Endothelial cell of umbilical vein (primary cell): ENCODE measurements around the gene PGAM5. TPM values are rescaled to one million over a fixed set of nuclear protein-coding genes. Genes with fewer than 3 reads are reported as not detected.

Experiments used
- BruUV-seq: library from RNA; stranded (reverse); fragments of 400-500 nt; replicated peaks from 2 replicates; lab custom pipeline; 2021; lab: Mats Ljungman, UMichigan
- CTCF ChIA-PET: fragments of 300-600, 350-600 bp; sonication (Branson Sonifier 250); formaldehyde crosslinking; loops from one replicate; lab custom pipeline; 2021; ENCODE audit warnings: antibody characterized with exemption, inconsistent platforms; lab: Charles Lee
- POLR2A ChIA-PET: fragments of 300-600, 350-600 bp; sonication (Branson Sonifier 250); formaldehyde crosslinking; loops from one replicate; lab custom pipeline; 2021; ENCODE audit warnings: antibody characterized with exemption, inconsistent platforms; lab: Charles Lee
- DNase-seq: peaks from one replicate; pipeline ENCODE4 v3.0.0-alpha.2; 2011; ENCODE audit warnings: low read depth, low spot score
- FAIRE-seq: peaks from 2 replicates; lab custom pipeline; 2011; peaks lifted over from hg19 to GRCh38; lab: Jason Lieb, UNC
- H2AFZ ChIP-seq: 2 replicates; pipeline ENCODE4 v1.6.0; 2012; ENCODE audit warnings: low read depth, low read length, control low read depth, inconsistent platforms
- H3K27ac ChIP-seq: 2 replicates; pipeline ENCODE4 v1.5.1; 2011; ENCODE audit warnings: low read depth, mild to moderate bottlenecking, control low read depth, low read length, moderate library complexity; ENCODE audit not compliant: insufficient read depth
- H3K27me3 ChIP-seq, 2 experiments: 2 replicates each; pipeline versions ENCODE4 v1.6.0 to v1.6.1; 2011; ENCODE audit warnings: low read length in 2 of 2, mixed read lengths in 1 of 2; ENCODE audit not compliant: control insufficient read depth in 2 of 2, insufficient read depth in 2 of 2
- H3K36me3 ChIP-seq, 2 experiments: 2 replicates in 1 of 2; 3 replicates in 1 of 2; pipeline ENCODE4 v1.5.1; 2011; ENCODE audit warnings: low read length in 2 of 2, mild to moderate bottlenecking in 1 of 2, moderate library complexity in 1 of 2; ENCODE audit not compliant: control insufficient read depth in 2 of 2, insufficient read depth in 2 of 2; ENCODE audit errors: extremely low read depth in 1 of 2
- H3K4me1 ChIP-seq: 3 replicates; pipeline ENCODE4 v1.5.1; 2011; ENCODE audit warnings: mild to moderate bottlenecking, low read length; ENCODE audit not compliant: control insufficient read depth, insufficient read depth; ENCODE audit errors: extremely low read depth
- H3K4me2 ChIP-seq: 2 replicates; pipeline ENCODE4 v1.6.1; 2011; ENCODE audit warnings: low read length, control low read depth, mixed read lengths; ENCODE audit not compliant: insufficient read depth
- H3K4me3 ChIP-seq, 3 experiments: fragments of 200-600 bp in 1 of 3; sonication (generic), shearing (Covaris generic) in 1 of 3; replicated peaks in 1 of 3; 2 replicates each; pipeline ENCODE4 v1.5.1; 2011 to 2016; ENCODE audit warnings: control low read depth in 3 of 3, low read length in 3 of 3, mild to moderate bottlenecking in 2 of 3, inconsistent platforms in 1 of 3, low read depth in 1 of 3, moderate library complexity in 1 of 3; ENCODE audit not compliant: insufficient read depth in 1 of 3
- H3K79me2 ChIP-seq: 2 replicates; pipeline ENCODE4 v1.6.0; 2012; ENCODE audit warnings: low read length, inconsistent platforms; ENCODE audit not compliant: control insufficient read depth, insufficient read depth
- H3K9ac ChIP-seq: replicated peaks from 2 replicates; pipeline ENCODE3; 2011; ENCODE audit warnings: low read length, control low read depth; ENCODE audit not compliant: insufficient read depth; ENCODE audit errors: extremely low read depth
- H3K9me1 ChIP-seq: replicated peaks from 3 replicates; pipeline ENCODE4 v1.6.0; 2011; ENCODE audit warnings: mild to moderate bottlenecking, low read length; ENCODE audit not compliant: control insufficient read depth, insufficient read depth; ENCODE audit errors: extremely low read depth
- H3K9me3 ChIP-seq: replicated peaks from 2 replicates; pipeline ENCODE4 v1.5.1; 2012; ENCODE audit warnings: low read length, inconsistent platforms; ENCODE audit not compliant: control insufficient read depth, insufficient read depth
- H4K20me1 ChIP-seq: replicated peaks from 2 replicates; pipeline ENCODE3; 2011; ENCODE audit warnings: mild to moderate bottlenecking, low read length; ENCODE audit not compliant: control insufficient read depth, insufficient read depth; ENCODE audit errors: extremely low read depth
- EZH2 ChIP-seq: IDR thresholded peaks from 2 replicates; pipeline ENCODE4 v1.6.1; 2012; ENCODE audit warnings: borderline replicate concordance, low read depth, mild to moderate bottlenecking, moderate library complexity, low read length, inconsistent platforms; ENCODE audit not compliant: severe bottlenecking
- FOS ChIP-seq: IDR thresholded peaks from 2 replicates; pipeline ENCODE4 v1.6.1; 2011; ENCODE audit warnings: mild to moderate bottlenecking, low read length, moderate library complexity, borderline replicate concordance; ENCODE audit not compliant: insufficient read depth
- JUN ChIP-seq: IDR thresholded peaks from 2 replicates; pipeline ENCODE4 v1.6.1; 2011; ENCODE audit warnings: borderline replicate concordance, low read depth; ENCODE audit not compliant: insufficient read length, insufficient read depth
- MYC ChIP-seq: IDR thresholded peaks from one replicate; pipeline ENCODE4 v1.6.1; 2011; ENCODE audit warnings: mild to moderate bottlenecking, low read depth, low read length
- POLR2A ChIP-seq: IDR thresholded peaks from 2 replicates; pipeline ENCODE4 v1.6.1; 2012; ENCODE audit warnings: low read depth, mild to moderate bottlenecking, control low read depth, low read length
- POLR2AphosphoS5 ChIP-seq: IDR thresholded peaks from 2 replicates; pipeline ENCODE4 v1.6.1; 2012; ENCODE audit warnings: low read depth, mild to moderate bottlenecking, control low read depth, low read length, moderate library complexity; ENCODE audit not compliant: insufficient read depth
- dilution Hi-C: fragments of 300-500 bp; cut with MboI; formaldehyde crosslinking; loops from one replicate; pipeline ENCODE4 v1.15.0; 2019; ENCODE audit warnings: low sequenced_read_pairs; ENCODE audit not compliant: extremely low pct_ligation_motif_present
- intact Hi-C: fragments of 100-400 bp; cut with micrococcal nuclease; formaldehyde crosslinking; loops from one replicate; pipeline ENCODE4 v1.10.0; 2022
- polyA plus RNA-seq, 4 experiments: library from polyadenylated mRNA; depleted of rRNA in 3 of 4; stranded (reverse) in 3 of 4; unstranded in 1 of 4; fragments of >200 nt; gene quantifications; 2 replicates each; pipeline versions ENCODE4 v1.2.1 to v1.2.3, GENCODE V29; 2011 to 2012; ENCODE audit warnings: missing spikeins in 1 of 4
- total RNA-seq: library from RNA; stranded (reverse); gene quantifications from 2 replicates; pipeline ENCODE4 v1.2.3, GENCODE V29; 2021
- TF ChIP-seq, protein P1 (sequence below): IDR thresholded peaks from 2 replicates; pipeline ENCODE4 v1.6.1; 2011; ENCODE audit not compliant: insufficient read depth, insufficient read length

The PGAM5 gene
- total and polyA plus RNA-seq, 2 donors (not counting 3 experiments of a cell fraction or from before 2014, with no cell fraction given) = 23.1 to 52.8 TPM

- TF ChIP-seq POLR2AphosphoS5 (no peak), MYC (no peak), POLR2A (no peak), JUN (no peak), FOS (no peak), EZH2 (no peak)
- TF ChIP-seq, protein P1, sequence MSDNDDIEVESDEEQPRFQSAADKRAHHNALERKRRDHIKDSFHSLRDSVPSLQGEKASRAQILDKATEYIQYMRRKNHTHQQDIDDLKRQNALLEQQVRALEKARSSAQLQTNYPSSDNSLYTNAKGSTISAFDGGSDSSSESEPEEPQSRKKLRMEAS = no peak
- Histone ChIP-seq H3K4me1 (peaks cover 5% of the 10 kb centered on the region), H3K4me3 (peak overlapping the region; percentile 75 to 97 (median 97)), H3K27me3 (no peaks in the 10 kb centered on the region), H3K27ac (no peak overlapping the region), H2AFZ (peak overlapping the region; percentile 86), H3K79me2 (peaks cover 40% of the 10 kb centered on the region), H3K4me2 (peak overlapping the region; percentile 89), H4K20me1 (no peaks in the 10 kb centered on the region), H3K9me1 (no peaks in the 10 kb centered on the region), H3K36me3 (peaks cover 0 to 7% of the 10 kb centered on the region in 2 experiments), H3K9me3 (no peaks in the 10 kb centered on the region), H3K9ac (peak overlapping the region; percentile 58)
- intact Hi-C loops (loop anchor here (2.0 kb wide), 1 partner anchor 52 kb away; no protein-coding TSS in a partner anchor), dilution Hi-C loops (no loop called here)
- POLR2A ChIA-PET = no interaction called here
- CTCF ChIA-PET = no interaction called here
- peak; percentile 73 for FAIRE-seq
- no TSS peak for BruUV-seq
- peak; percentile 40 for DNase-seq
Observed at GRCh38 chr12:132711080-132711843, 620 bp downstream of the PGAM5 start.

DNA sequence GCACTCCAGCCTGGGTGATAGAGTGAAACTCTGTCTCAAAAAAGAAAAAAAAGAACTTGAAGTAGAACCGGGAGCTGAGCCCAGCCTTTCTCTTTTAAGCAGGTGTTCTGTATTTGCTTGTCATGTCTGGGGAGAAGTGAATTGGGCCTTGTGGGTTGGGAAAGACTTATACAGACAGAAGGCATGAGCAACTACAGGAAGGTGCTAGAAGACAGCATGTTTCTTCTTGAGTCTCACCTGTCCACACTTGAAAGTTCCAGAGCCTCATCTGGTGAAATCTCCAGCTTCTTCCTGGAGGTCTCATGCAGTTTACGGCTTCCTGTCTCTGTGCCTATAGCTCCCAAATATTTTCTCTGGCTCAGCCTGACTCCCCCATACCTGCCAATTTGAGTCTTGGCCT, 2.5 kb downstream of the PGAM5 start:
- no peak for FAIRE-seq
- no peaks in the 10 kb centered on the region for H4K20me1 ChIP-seq
- peaks cover 5% of the 10 kb centered on the region for H3K4me1 ChIP-seq
- H3K79me2 ChIP-seq = peaks cover 40% of the 10 kb centered on the region
- intact Hi-C loops = no loop called here
- CTCF ChIA-PET = no interaction called here
- TF ChIP-seq POLR2A (no peak), POLR2AphosphoS5 (no peak)
- TF ChIP-seq, protein P1 = no peak
- H3K4me2 ChIP-seq = no peak overlapping the region
- H3K9ac ChIP-seq = no peak overlapping the region
- dilution Hi-C loops = no loop called here
- BruUV-seq = no TSS peak
- H3K4me3 ChIP-seq = no peak overlapping the region
- H2AFZ ChIP-seq = no peak overlapping the region
- peaks cover 0 to 16% of the 10 kb centered on the region in 2 experiments for H3K36me3 ChIP-seq
- no peak for DNase-seq
- no peaks in the 10 kb centered on the region for H3K9me1 ChIP-seq
- no peaks in the 10 kb centered on the region for H3K9me3 ChIP-seq
- no peaks in the 10 kb centered on the region for H3K27me3 ChIP-seq
- POLR2A ChIA-PET = no interaction called here
- no peak overlapping the region for H3K27ac ChIP-seq
